Liver (tissue), 9 donors: ENCODE results near the gene ZKSCAN1. TPM values are rescaled to one million over a fixed set of nuclear protein-coding genes. Genes with fewer than 3 reads are reported as not detected.
A peak's percentile ranks its signal among the peaks of the same experiment; 100 is the strongest.

ENCODE experiments used
- DNase-seq: peaks from one replicate; pipeline ENCODE4 v3.0.0-alpha.2; 2017; ENCODE audit warnings: low spot score
- H3K27ac ChIP-seq, 2 donors: one replicate each; pipeline ENCODE4 v1.7.0; 2013; ENCODE audit warnings: inconsistent platforms in 2 of 2, low read length in 2 of 2, control low read depth in 1 of 2, low read depth in 1 of 2, mild to moderate bottlenecking in 1 of 2
- H3K27me3 ChIP-seq, 4 donors: one replicate each; pipeline versions ENCODE4 v1.6.1 to v1.7.0; 2013; ENCODE audit warnings: low read length in 3 of 4, inconsistent platforms in 1 of 4, mild to moderate bottlenecking in 1 of 4, moderate library complexity in 1 of 4; ENCODE audit not compliant: control insufficient read depth in 4 of 4, insufficient read depth in 4 of 4
- H3K36me3 ChIP-seq, 4 donors: one replicate each; pipeline versions ENCODE4 v1.6.1 to v1.7.0; 2013; ENCODE audit warnings: low read length in 3 of 4, mild to moderate bottlenecking in 3 of 4, low read depth in 1 of 4, moderate library complexity in 1 of 4; ENCODE audit not compliant: control insufficient read depth in 4 of 4, insufficient read depth in 3 of 4
- H3K4me1 ChIP-seq, 4 donors: one replicate each; pipeline versions ENCODE4 v1.6.1 to v1.7.0; 2013; ENCODE audit warnings: low read length in 3 of 4, mild to moderate bottlenecking in 3 of 4, moderate library complexity in 1 of 4; ENCODE audit not compliant: control insufficient read depth in 4 of 4, insufficient read depth in 4 of 4
- H3K4me3 ChIP-seq, 3 donors: one replicate each; pipeline versions ENCODE4 v1.6.1 to v1.7.0; 2013; ENCODE audit warnings: low read length in 3 of 3, control low read depth in 1 of 3, low read depth in 1 of 3, mild to moderate bottlenecking in 1 of 3
- H3K9ac ChIP-seq, 2 donors: one replicate each; pipeline ENCODE4 v1.7.0; 2013; ENCODE audit warnings: low read length in 2 of 2, mild to moderate bottlenecking in 2 of 2, moderate library complexity in 2 of 2, control low read depth in 1 of 2, low read depth in 1 of 2
- H3K9me3 ChIP-seq, 4 donors: one replicate each; pipeline versions ENCODE4 v1.6.1 to v1.7.0; 2013; ENCODE audit warnings: low read length in 3 of 4; ENCODE audit not compliant: control insufficient read depth in 4 of 4
- EGR1 ChIP-seq, 2 donors: IDR thresholded peaks; 2 replicates each; pipeline ENCODE4 v1.6.1; 2016 to 2018; ENCODE audit warnings: antibody characterized with exemption in 2 of 2, low read depth in 2 of 2
- FOXA1 ChIP-seq: IDR thresholded peaks from 2 replicates; pipeline ENCODE4 v1.6.1; 2016; ENCODE audit warnings: antibody characterized with exemption
- FOXA2 ChIP-seq: IDR thresholded peaks from 2 replicates; pipeline ENCODE4 v1.6.1; 2016; ENCODE audit warnings: antibody characterized with exemption
- GABPA ChIP-seq, 2 donors: IDR thresholded peaks in 1 of 2; conservative IDR thresholded peaks in 1 of 2; 2 replicates each; pipeline ENCODE4 v1.6.1; 2016; ENCODE audit warnings: antibody characterized with exemption in 2 of 2, mild to moderate bottlenecking in 1 of 2, moderate library complexity in 1 of 2
- HNF4A ChIP-seq, 2 donors: conservative IDR thresholded peaks; 2 replicates each; pipeline ENCODE4 v1.6.1; 2016; ENCODE audit warnings: antibody characterized with exemption in 2 of 2, mild to moderate bottlenecking in 2 of 2
- HNF4G ChIP-seq: IDR thresholded peaks from 2 replicates; pipeline ENCODE4 v1.6.1; 2016; ENCODE audit warnings: antibody characterized with exemption
- JUND ChIP-seq, 2 donors: IDR thresholded peaks; 2 replicates each; pipeline ENCODE4 v1.6.1; 2016; ENCODE audit warnings: antibody characterized with exemption in 2 of 2
- NR2F2 ChIP-seq: IDR thresholded peaks from 2 replicates; pipeline ENCODE4 v1.6.1; 2016; ENCODE audit warnings: antibody characterized with exemption
- RAD21 ChIP-seq, 2 donors: IDR thresholded peaks; 2 replicates each; pipeline ENCODE4 v1.6.1; 2016; ENCODE audit warnings: antibody characterized with exemption in 2 of 2, mild to moderate bottlenecking in 2 of 2
- RXRA ChIP-seq, 2 donors: IDR thresholded peaks; 2 replicates each; pipeline ENCODE4 v1.6.1; 2017 to 2018; ENCODE audit warnings: antibody characterized with exemption in 2 of 2, mild to moderate bottlenecking in 1 of 2
- SP1 ChIP-seq: IDR thresholded peaks from 2 replicates; pipeline ENCODE4 v1.6.1; 2018; ENCODE audit warnings: antibody characterized with exemption, mild to moderate bottlenecking
- YY1 ChIP-seq: IDR thresholded peaks from 2 replicates; pipeline ENCODE4 v1.6.1; 2016; ENCODE audit warnings: antibody characterized with exemption, mild to moderate bottlenecking
- WGBS: extraction: QIAGEN DNeasy Blood & Tissue Kit; methylation state at CpG from one replicate; pipeline ENCODE4 v1.1.7; 2013; 5-methylcytosine and 5-hydroxymethylcytosine counted together
- polyA plus RNA-seq, 2 donors: library from polyadenylated mRNA; stranded (reverse) in 1 of 2; unstranded in 1 of 2; fragments of 200-250 nt in 1 of 2; fragments of >200 nt in 1 of 2; fragmentation: Nextera tagmentation in 1 of 2; extraction: Ambion mirVana in 1 of 2; gene quantifications; one replicate each; pipeline versions ENCODE4 v1.2.1 to v1.2.3, GENCODE V29; 2013 to 2015
- total RNA-seq, 2 donors: library from RNA; depleted of rRNA; stranded (reverse); fragments of >200 nt; gene quantifications; one replicate each; pipeline ENCODE4 v1.2.3, GENCODE V29; 2014
- TF ChIP-seq, protein P1 (sequence below): IDR thresholded peaks from 2 replicates; pipeline ENCODE4 v1.6.1; 2016; ENCODE audit warnings: antibody characterized with exemption, mild to moderate bottlenecking
- TF ChIP-seq, protein P2 (sequence below): IDR thresholded peaks from 2 replicates; pipeline ENCODE4 v1.6.1; 2016; ENCODE audit warnings: antibody characterized with exemption
- TF ChIP-seq, protein P3 (sequence below): IDR thresholded peaks from 2 replicates; pipeline ENCODE4 v1.6.1; 2016; ENCODE audit warnings: antibody characterized with exemption
- TF ChIP-seq, protein P4 (sequence below): IDR thresholded peaks from 2 replicates; pipeline ENCODE4 v1.6.1; 2016; ENCODE audit warnings: antibody characterized with exemption
- donor health status: healthy.
- donor health status: healthy.
- donor health status: healthy.
- donor health status: healthy.
- donor health status: healthy.

Gene ZKSCAN1
- total and polyA plus RNA-seq, 4 donors: 11.8 to 117 (median 30.1) TPM

DNA sequence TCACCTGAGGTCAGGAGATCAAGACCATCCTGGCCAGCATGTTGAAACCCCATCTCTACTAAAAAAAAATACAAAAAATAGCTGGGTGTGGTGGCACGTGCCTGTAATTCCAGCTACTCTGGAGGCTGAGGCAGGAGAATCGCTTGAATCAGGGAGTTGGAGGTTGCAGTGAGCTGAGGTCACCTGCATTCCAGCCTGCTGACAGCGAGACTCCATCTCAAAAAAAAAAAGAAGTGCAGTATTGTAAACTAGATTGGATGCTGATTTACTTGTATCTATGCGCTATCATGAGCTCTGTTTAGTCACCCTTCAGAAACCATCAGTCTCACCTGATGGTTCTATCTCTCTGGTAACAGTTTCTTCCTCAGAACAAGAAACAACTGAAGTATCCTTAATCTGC, 48.0 kb downstream of the ZKSCAN1 start (continued):
- TF ChIP-seq, protein P1, sequence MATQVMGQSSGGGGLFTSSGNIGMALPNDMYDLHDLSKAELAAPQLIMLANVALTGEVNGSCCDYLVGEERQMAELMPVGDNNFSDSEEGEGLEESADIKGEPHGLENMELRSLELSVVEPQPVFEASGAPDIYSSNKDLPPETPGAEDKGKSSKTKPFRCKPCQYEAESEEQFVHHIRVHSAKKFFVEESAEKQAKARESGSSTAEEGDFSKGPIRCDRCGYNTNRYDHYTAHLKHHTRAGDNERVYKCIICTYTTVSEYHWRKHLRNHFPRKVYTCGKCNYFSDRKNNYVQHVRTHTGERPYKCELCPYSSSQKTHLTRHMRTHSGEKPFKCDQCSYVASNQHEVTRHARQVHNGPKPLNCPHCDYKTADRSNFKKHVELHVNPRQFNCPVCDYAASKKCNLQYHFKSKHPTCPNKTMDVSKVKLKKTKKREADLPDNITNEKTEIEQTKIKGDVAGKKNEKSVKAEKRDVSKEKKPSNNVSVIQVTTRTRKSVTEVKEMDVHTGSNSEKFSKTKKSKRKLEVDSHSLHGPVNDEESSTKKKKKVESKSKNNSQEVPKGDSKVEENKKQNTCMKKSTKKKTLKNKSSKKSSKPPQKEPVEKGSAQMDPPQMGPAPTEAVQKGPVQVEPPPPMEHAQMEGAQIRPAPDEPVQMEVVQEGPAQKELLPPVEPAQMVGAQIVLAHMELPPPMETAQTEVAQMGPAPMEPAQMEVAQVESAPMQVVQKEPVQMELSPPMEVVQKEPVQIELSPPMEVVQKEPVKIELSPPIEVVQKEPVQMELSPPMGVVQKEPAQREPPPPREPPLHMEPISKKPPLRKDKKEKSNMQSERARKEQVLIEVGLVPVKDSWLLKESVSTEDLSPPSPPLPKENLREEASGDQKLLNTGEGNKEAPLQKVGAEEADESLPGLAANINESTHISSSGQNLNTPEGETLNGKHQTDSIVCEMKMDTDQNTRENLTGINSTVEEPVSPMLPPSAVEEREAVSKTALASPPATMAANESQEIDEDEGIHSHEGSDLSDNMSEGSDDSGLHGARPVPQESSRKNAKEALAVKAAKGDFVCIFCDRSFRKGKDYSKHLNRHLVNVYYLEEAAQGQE: no peak
- no peak for TF ChIP-seq SP1
- TF ChIP-seq, protein P2, sequence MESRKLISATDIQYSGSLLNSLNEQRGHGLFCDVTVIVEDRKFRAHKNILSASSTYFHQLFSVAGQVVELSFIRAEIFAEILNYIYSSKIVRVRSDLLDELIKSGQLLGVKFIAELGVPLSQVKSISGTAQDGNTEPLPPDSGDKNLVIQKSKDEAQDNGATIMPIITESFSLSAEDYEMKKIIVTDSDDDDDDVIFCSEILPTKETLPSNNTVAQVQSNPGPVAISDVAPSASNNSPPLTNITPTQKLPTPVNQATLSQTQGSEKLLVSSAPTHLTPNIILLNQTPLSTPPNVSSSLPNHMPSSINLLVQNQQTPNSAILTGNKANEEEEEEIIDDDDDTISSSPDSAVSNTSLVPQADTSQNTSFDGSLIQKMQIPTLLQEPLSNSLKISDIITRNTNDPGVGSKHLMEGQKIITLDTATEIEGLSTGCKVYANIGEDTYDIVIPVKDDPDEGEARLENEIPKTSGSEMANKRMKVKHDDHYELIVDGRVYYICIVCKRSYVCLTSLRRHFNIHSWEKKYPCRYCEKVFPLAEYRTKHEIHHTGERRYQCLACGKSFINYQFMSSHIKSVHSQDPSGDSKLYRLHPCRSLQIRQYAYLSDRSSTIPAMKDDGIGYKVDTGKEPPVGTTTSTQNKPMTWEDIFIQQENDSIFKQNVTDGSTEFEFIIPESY: no peak
- TF ChIP-seq, protein P3, sequence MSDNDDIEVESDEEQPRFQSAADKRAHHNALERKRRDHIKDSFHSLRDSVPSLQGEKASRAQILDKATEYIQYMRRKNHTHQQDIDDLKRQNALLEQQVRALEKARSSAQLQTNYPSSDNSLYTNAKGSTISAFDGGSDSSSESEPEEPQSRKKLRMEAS: no peak
- TF ChIP-seq HNF4A (conservative IDR thresholded peaks at IDR 0.05): no peak
- no peak for TF ChIP-seq NR2F2
- no peak for TF ChIP-seq JUND (IDR thresholded peaks at IDR 0.05)
- TF ChIP-seq YY1: no peak
- TF ChIP-seq FOXA1: no peak
- TF ChIP-seq GABPA (IDR thresholded peaks at IDR 0.05 in 1 of 2, conservative IDR thresholded peaks at IDR 0.05 in 1 of 2): no peak

DNA sequence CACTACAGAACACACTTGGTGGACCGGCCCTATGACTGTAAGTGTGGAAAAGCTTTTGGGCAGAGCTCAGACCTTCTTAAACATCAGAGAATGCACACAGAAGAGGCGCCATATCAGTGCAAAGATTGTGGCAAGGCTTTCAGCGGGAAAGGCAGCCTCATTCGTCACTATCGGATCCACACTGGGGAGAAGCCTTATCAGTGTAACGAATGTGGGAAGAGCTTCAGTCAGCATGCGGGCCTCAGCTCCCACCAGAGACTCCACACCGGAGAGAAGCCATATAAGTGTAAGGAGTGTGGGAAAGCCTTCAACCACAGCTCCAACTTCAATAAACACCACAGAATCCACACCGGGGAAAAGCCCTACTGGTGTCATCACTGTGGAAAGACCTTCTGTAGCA, 48.8 kb downstream of the ZKSCAN1 start:
- no peaks in the 10 kb centered on the region for H3K9me3 ChIP-seq
- H3K27me3 ChIP-seq: no peaks in the 10 kb centered on the region
- DNase-seq: peak; percentile 41
- H3K27ac ChIP-seq: no peak overlapping the region
- H3K4me1 ChIP-seq: peaks cover 2 to 23% (median 14%) of the 10 kb centered on the region in 4 donors
- no peak overlapping the region for H3K4me3 ChIP-seq
- H3K9ac ChIP-seq: no peak overlapping the region
- TF ChIP-seq, protein P4, sequence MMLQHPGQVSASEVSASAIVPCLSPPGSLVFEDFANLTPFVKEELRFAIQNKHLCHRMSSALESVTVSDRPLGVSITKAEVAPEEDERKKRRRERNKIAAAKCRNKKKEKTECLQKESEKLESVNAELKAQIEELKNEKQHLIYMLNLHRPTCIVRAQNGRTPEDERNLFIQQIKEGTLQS: no peak
- TF ChIP-seq EGR1 (IDR thresholded peaks at IDR 0.05; ENCODE audit: low read depth in 2 of 2): no peak
- no peak for TF ChIP-seq GABPA (IDR thresholded peaks at IDR 0.05 in 1 of 2, conservative IDR thresholded peaks at IDR 0.05 in 1 of 2)
- TF ChIP-seq, protein P3: no peak
- no peak for TF ChIP-seq HNF4G
- no peak for TF ChIP-seq YY1
- no peak for TF ChIP-seq JUND (IDR thresholded peaks at IDR 0.05)
- TF ChIP-seq RAD21 (IDR thresholded peaks at IDR 0.05): no peak
- TF ChIP-seq, protein P2: no peak
- TF ChIP-seq FOXA2: no peak
- no peak for TF ChIP-seq RXRA (IDR thresholded peaks at IDR 0.05)
- peaks cover 0 to 34% (median 20%) of the 10 kb centered on the region in 4 donors for H3K36me3 ChIP-seq
- 96% methylated on average over 9 of the region's 9 CpGs for WGBS
